OCI-LY7 (cell line): Measurements from ENCODE around the gene POF1B.

Experiments
- CTCF ChIP-seq: fragments of 200-600 bp; sonication (generic); conservative IDR thresholded peaks from 2 replicates; pipeline ENCODE4 v1.5.1; 2014; ENCODE audit warnings: mild to moderate bottlenecking, antibody characterized with exemption, low read length, moderate library complexity, mixed read lengths
- EZH2phosphoT487 ChIP-seq: fragments of 200-600 bp; sonication (generic); IDR thresholded peaks from 2 replicates; pipeline ENCODE4 v1.6.1; 2018; ENCODE audit warnings: low read depth, borderline replicate concordance, mild to moderate bottlenecking, mixed run types, antibody characterized with exemption, low read length, moderate library complexity, mixed read lengths

- TF ChIP-seq CTCF (no peak), EZH2phosphoT487 (no peak)
Observed at GRCh38 chrX:85243761-85244449, 135.6 kb downstream of the POF1B start, which contains the start of the genes SATL1 and ZNF711.
